Lower leg skin (tissue), 4 donors: ENCODE measurements around the gene KRT2. TPM values are rescaled to one million over a fixed set of nuclear protein-coding genes. Genes with fewer than 3 reads are reported as not detected.
A peak's percentile ranks its signal among the peaks of the same experiment; 100 is the strongest.

Experiments
- DNase-seq, 2 donors: peaks; one replicate each; pipeline ENCODE4 v3.0.0-alpha.2; 2019; ENCODE audit warnings: low spot score in 2 of 2
- H3K4me3 ChIP-seq: fragments of 200-600 bp; sonication (generic); 2 replicates; pipeline ENCODE4 v1.5.1; 2017; ENCODE audit warnings: mild to moderate bottlenecking, low read depth; ENCODE audit not compliant: poor library complexity, severe bottlenecking
- CTCF ChIP-seq, 3 donors: fragments of 450-650 bp; IDR thresholded peaks; one replicate each; pipeline ENCODE4 v1.5.1; 2016; ENCODE audit warnings: antibody characterized with exemption in 3 of 3, mild to moderate bottlenecking in 3 of 3, moderate library complexity in 2 of 3
- POLR2A ChIP-seq, 2 donors: fragments of 450-650 bp; IDR thresholded peaks; one replicate each; pipeline ENCODE4 v1.6.1; 2016 to 2017; ENCODE audit warnings: antibody characterized with exemption in 2 of 2, mild to moderate bottlenecking in 1 of 2, moderate library complexity in 1 of 2
- WGBS, 2 donors: methylation state at CpG; one replicate each; pipeline ENCODE4 v1.1.5; 2018; 5-methylcytosine and 5-hydroxymethylcytosine counted together
- intact Hi-C: fragments of 100-400 bp; cut with DNase I; formaldehyde crosslinking; loops from one replicate; pipeline ENCODE4 v1.15.0; 2023; ENCODE audit warnings: low total_unique reads
- total RNA-seq, 4 donors: library from RNA; depleted of rRNA; stranded (reverse); fragments of >200 nt; gene quantifications; one replicate each; pipeline ENCODE4 v1.1.0, GENCODE V29; 2016

Gene KRT2
- total RNA-seq, 4 donors from 2014 or later = 1,166 to 2,212 (median 1,643) TPM

GRCh38 chr12:52645982-52646381 is 6.0 kb downstream of the KRT2 start:
- no peak for TF ChIP-seq POLR2A (IDR thresholded peaks at IDR 0.05)
- no peak overlapping the region for H3K4me3 ChIP-seq
- intact Hi-C loops = no loop called here
- peak in 1 of 2 donors; percentile 52 for DNase-seq
- 72 to 83% methylated on average over 4 of the region's 4 CpGs for WGBS, 2 donors

GRCh38 chr12:52645120-52645761 is 6.8 kb downstream of the KRT2 start:
- TF ChIP-seq POLR2A (IDR thresholded peaks at IDR 0.05) (no peak), CTCF (IDR thresholded peaks at IDR 0.05) (no peak)
- peak in 1 of 2 donors; percentile 76 for DNase-seq
- intact Hi-C loops = no loop called here
- no peak overlapping the region for H3K4me3 ChIP-seq
- 79 to 86% methylated on average over 7 of the region's 7 CpGs for WGBS, 2 donors

- TF ChIP-seq CTCF (IDR thresholded peaks at IDR 0.05) = no peak
- no peak for TF ChIP-seq POLR2A (IDR thresholded peaks at IDR 0.05)
- intact Hi-C loops = no loop called here
- DNase-seq = peak in 1 of 2 donors; percentile 64
- WGBS, 2 donors = 83 to 89% methylated on average over 6 of the region's 6 CpGs
- no peak overlapping the region for H3K4me3 ChIP-seq
These were observed 8.0 kb downstream of the KRT2 start for GRCh38 chr12:52644078-52644415.

GRCh38 chr12:52643233-52644077 is 8.6 kb downstream of the KRT2 start:
- peak in 1 of 2 donors; percentile 78 for DNase-seq
- TF ChIP-seq POLR2A (IDR thresholded peaks at IDR 0.05) = no peak
- no peak for TF ChIP-seq CTCF (IDR thresholded peaks at IDR 0.05)
- 88 to 94% methylated on average over 10 of the region's 10 CpGs for WGBS, 2 donors
- no peak overlapping the region for H3K4me3 ChIP-seq
- intact Hi-C loops = no loop called here

- TF ChIP-seq CTCF (IDR thresholded peaks at IDR 0.05) (no peak), POLR2A (IDR thresholded peaks at IDR 0.05) (no peak)
These were observed 10.5 kb downstream of the KRT2 start for GRCh38 chr12:52641468-52641867.

GRCh38 chr12:52637299-52637698 is 14.7 kb downstream of the KRT2 start:
- WGBS, 2 donors = 86 to 92% methylated on average over 4 of the region's 4 CpGs
- no peak for TF ChIP-seq POLR2A (IDR thresholded peaks at IDR 0.05)
- TF ChIP-seq CTCF (IDR thresholded peaks at IDR 0.05) = no peak
- H3K4me3 ChIP-seq = no peak overlapping the region
- intact Hi-C loops = no loop called here
- peak in 1 of 2 donors; percentile 75 for DNase-seq

More at GRCh38 chr12:52641468-52641867, 10.5 kb downstream of the KRT2 start:
- 50 to 52% methylated on average over 4 of the region's 4 CpGs for WGBS, 2 donors
- peak in 1 of 2 donors; percentile 29 for DNase-seq
- intact Hi-C loops = no loop called here
- H3K4me3 ChIP-seq = no peak overlapping the region
